ENCODE results near the gene ACVR1B.

ACVR1B gene

DNA sequence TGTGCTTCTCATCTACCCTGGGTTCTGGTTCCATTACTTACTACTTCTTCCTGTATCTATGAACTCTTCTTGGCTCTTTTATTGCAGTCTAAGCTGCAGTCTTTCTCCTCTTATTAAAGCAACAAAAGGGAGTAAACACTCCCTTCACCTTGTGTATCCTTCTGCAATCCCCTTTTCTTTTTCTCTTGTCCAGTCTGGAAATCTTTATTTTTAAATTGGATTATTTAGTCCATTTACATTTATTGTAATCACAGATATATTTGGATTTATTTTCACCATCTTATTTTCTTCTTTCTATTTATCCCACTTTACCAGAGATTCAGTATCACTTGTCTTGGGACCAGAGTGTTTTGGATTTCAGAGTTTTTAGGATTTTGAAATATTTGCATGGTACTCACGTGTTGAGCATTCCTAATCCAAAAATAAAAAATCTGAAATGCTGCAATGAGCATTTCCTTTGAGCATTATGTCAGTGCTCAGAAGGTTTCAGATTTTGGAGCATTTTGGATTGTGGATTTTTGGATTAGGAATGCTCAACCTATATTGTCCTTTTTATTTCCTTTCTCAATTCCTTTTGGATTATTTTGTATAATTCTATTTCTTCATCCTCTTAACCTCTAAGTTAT, 6.8 kb upstream of the ACVR1B start:
- no peak for DNase-seq

GRCh38 chr12:51947246-51947996, 4.1 kb upstream of the ACVR1B start:
- H3K27ac ChIP-seq (ENCODE audit: low read depth, low read length) = no peak overlapping the region
- H3K79me2 ChIP-seq (ENCODE audit: control insufficient read depth, insufficient read depth, low read length) = peaks cover 1% of the 10 kb centered on the region
- WGBS (ENCODE audit: extremely low coverage, insufficient coverage, low lambda C conversion rate) = no CpG with 5 or more reads among the region's 8 CpGs
- H3K23ac ChIP-seq (ENCODE audit: low read length) = no peak overlapping the region
- H3K79me1 ChIP-seq (ENCODE audit: low read length) = no peaks in the 10 kb centered on the region
- no peaks in the 10 kb centered on the region for H3K36me3 ChIP-seq (ENCODE audit: control insufficient read depth, insufficient read depth, low read length)
- H2BK15ac ChIP-seq (replicated peaks; ENCODE audit: low read depth) = no peak overlapping the region
- no peak overlapping the region for H3K4me3 ChIP-seq (ENCODE audit: low read length)
- no peak overlapping the region for H4K8ac ChIP-seq (ENCODE audit: low read depth, low read length)
- H3K4ac ChIP-seq (ENCODE audit: low read depth, low read length) = no peak overlapping the region
- no peak overlapping the region for H2BK120ac ChIP-seq (ENCODE audit: low read depth, low read length)
- no peak overlapping the region for H2AK5ac ChIP-seq (ENCODE audit: low read length)
- H4K5ac ChIP-seq (ENCODE audit: low read length) = no peak overlapping the region
- H3K4me1 ChIP-seq (ENCODE audit: control insufficient read depth, low read depth, low read length) = no peaks in the 10 kb centered on the region
- H3K4me2 ChIP-seq (ENCODE audit: low read length) = no peak overlapping the region
- no peak overlapping the region for H2BK5ac ChIP-seq (ENCODE audit: low read length)
- no peak overlapping the region for H3K9ac ChIP-seq (ENCODE audit: low read length)
- DNase-seq = no peak
- H3K18ac ChIP-seq (ENCODE audit: low read length) = no peak overlapping the region
- H3K56ac ChIP-seq (ENCODE audit: low read length) = no peak overlapping the region
- peaks cover 9% of the 10 kb centered on the region for H3K27me3 ChIP-seq (ENCODE audit: insufficient read depth, low read length, poor library complexity)

More for the DNA sequence above, 6.8 kb upstream of the ACVR1B start:
- no peak overlapping the region for H3K4ac ChIP-seq (ENCODE audit: low read depth, low read length)
- H3K4me1 ChIP-seq (ENCODE audit: control insufficient read depth, low read depth, low read length) = peaks cover 2% of the 10 kb centered on the region
- H3K27ac ChIP-seq (ENCODE audit: low read depth, low read length) = no peak overlapping the region
- H3K36me3 ChIP-seq (ENCODE audit: control insufficient read depth, insufficient read depth, low read length) = no peaks in the 10 kb centered on the region
- no peak overlapping the region for H3K23ac ChIP-seq (ENCODE audit: low read length)
- peaks cover 4% of the 10 kb centered on the region for H3K27me3 ChIP-seq (ENCODE audit: insufficient read depth, low read length, poor library complexity)
- H3K4me3 ChIP-seq (ENCODE audit: low read length) = no peak overlapping the region
- no peak overlapping the region for H3K9ac ChIP-seq (ENCODE audit: low read length)
- H3K79me1 ChIP-seq (ENCODE audit: low read length) = no peaks in the 10 kb centered on the region
- no CpG with 5 or more reads among the region's 1 CpG for WGBS (ENCODE audit: extremely low coverage, insufficient coverage, low lambda C conversion rate)
- H2BK120ac ChIP-seq (ENCODE audit: low read depth, low read length) = no peak overlapping the region
- H3K79me2 ChIP-seq (ENCODE audit: control insufficient read depth, insufficient read depth, low read length) = no peaks in the 10 kb centered on the region
- H2BK15ac ChIP-seq (replicated peaks; ENCODE audit: low read depth) = no peak overlapping the region
- no peak overlapping the region for H2AK5ac ChIP-seq (ENCODE audit: low read length)
- no peak overlapping the region for H3K56ac ChIP-seq (ENCODE audit: low read length)
- no peak overlapping the region for H3K4me2 ChIP-seq (ENCODE audit: low read length)
- H4K5ac ChIP-seq (ENCODE audit: low read length) = no peak overlapping the region
- H3K18ac ChIP-seq (ENCODE audit: low read length) = no peak overlapping the region
- no peak overlapping the region for H2BK5ac ChIP-seq (ENCODE audit: low read length)
- no peak overlapping the region for H4K8ac ChIP-seq (ENCODE audit: low read depth, low read length)

- Histone ChIP-seq H3K18ac (ENCODE audit: low read length) (no peak overlapping the region), H3K9ac (ENCODE audit: low read length) (no peak overlapping the region), H3K4me3 (ENCODE audit: low read length) (no peak overlapping the region), H2BK5ac (ENCODE audit: low read length) (no peak overlapping the region), H4K8ac (ENCODE audit: low read depth, low read length) (no peak overlapping the region), H4K5ac (ENCODE audit: low read length) (no peak overlapping the region), H3K4ac (ENCODE audit: low read depth, low read length) (no peak overlapping the region), H3K56ac (ENCODE audit: low read length) (no peak overlapping the region), H3K27me3 (ENCODE audit: insufficient read depth, low read length, poor library complexity) (peaks cover 9% of the 10 kb centered on the region), H3K4me2 (ENCODE audit: low read length) (no peak overlapping the region), H3K23ac (ENCODE audit: low read length) (no peak overlapping the region), H3K79me1 (ENCODE audit: low read length) (no peaks in the 10 kb centered on the region), H3K4me1 (ENCODE audit: control insufficient read depth, low read depth, low read length) (peaks cover 2% of the 10 kb centered on the region), H2BK15ac (replicated peaks; ENCODE audit: low read depth) (no peak overlapping the region), H2AK5ac (ENCODE audit: low read length) (no peak overlapping the region), H3K36me3 (ENCODE audit: control insufficient read depth, insufficient read depth, low read length) (no peaks in the 10 kb centered on the region), H2BK120ac (ENCODE audit: low read depth, low read length) (no peak overlapping the region), H3K27ac (ENCODE audit: low read depth, low read length) (no peak overlapping the region), H3K79me2 (ENCODE audit: control insufficient read depth, insufficient read depth, low read length) (peaks cover 3% of the 10 kb centered on the region)
- WGBS (ENCODE audit: extremely low coverage, insufficient coverage, low lambda C conversion rate) = no CpG with 5 or more reads among the region's 6 CpGs
- no peak for DNase-seq
These were observed 3.4 kb upstream of the ACVR1B start for GRCh38 chr12:51948066-51948465.

- Histone ChIP-seq H3K79me1 (ENCODE audit: low read length) (peaks cover 4% of the 10 kb centered on the region), H2BK5ac (ENCODE audit: low read length) (no peak overlapping the region), H2BK120ac (ENCODE audit: low read depth, low read length) (no peak overlapping the region), H4K8ac (ENCODE audit: low read depth, low read length) (no peak overlapping the region), H4K5ac (ENCODE audit: low read length) (no peak overlapping the region), H3K4me1 (ENCODE audit: control insufficient read depth, low read depth, low read length) (peaks cover 4% of the 10 kb centered on the region), H3K27me3 (ENCODE audit: insufficient read depth, low read length, poor library complexity) (peaks cover 9% of the 10 kb centered on the region), H3K23ac (ENCODE audit: low read length) (no peak overlapping the region), H3K27ac (ENCODE audit: low read depth, low read length) (no peak overlapping the region), H3K4me3 (ENCODE audit: low read length) (no peak overlapping the region), H3K4ac (ENCODE audit: low read depth, low read length) (no peak overlapping the region), H2AK5ac (ENCODE audit: low read length) (no peak overlapping the region), H3K9ac (ENCODE audit: low read length) (no peak overlapping the region), H3K56ac (ENCODE audit: low read length) (no peak overlapping the region), H2BK15ac (replicated peaks; ENCODE audit: low read depth) (no peak overlapping the region), H3K36me3 (ENCODE audit: control insufficient read depth, insufficient read depth, low read length) (no peaks in the 10 kb centered on the region), H3K18ac (ENCODE audit: low read length) (no peak overlapping the region), H3K4me2 (ENCODE audit: low read length) (no peak overlapping the region), H3K79me2 (ENCODE audit: control insufficient read depth, insufficient read depth, low read length) (peaks cover 12% of the 10 kb centered on the region)
- DNase-seq = no peak
- WGBS (ENCODE audit: extremely low coverage, insufficient coverage, low lambda C conversion rate) = no CpG with 5 or more reads among the region's 6 CpGs
These were observed 2.0 kb upstream of the ACVR1B start for GRCh38 chr12:51949342-51950030.

GRCh38 chr12:51950682-51951198, 759 bp upstream of the ACVR1B start:
- H3K9ac ChIP-seq (ENCODE audit: low read length) = peak overlapping the region; percentile 69
- no peak overlapping the region for H4K8ac ChIP-seq (ENCODE audit: low read depth, low read length)
- peaks cover 9% of the 10 kb centered on the region for H3K27me3 ChIP-seq (ENCODE audit: insufficient read depth, low read length, poor library complexity)
- H3K4me3 ChIP-seq (ENCODE audit: low read length) = peak overlapping the region; percentile 38
- H3K18ac ChIP-seq (ENCODE audit: low read length) = no peak overlapping the region
- H2BK5ac ChIP-seq (ENCODE audit: low read length) = no peak overlapping the region
- H3K27ac ChIP-seq (ENCODE audit: low read depth, low read length) = no peak overlapping the region
- WGBS (ENCODE audit: extremely low coverage, insufficient coverage, low lambda C conversion rate) = no CpG with 5 or more reads among the region's 5 CpGs
- H2AK5ac ChIP-seq (ENCODE audit: low read length) = no peak overlapping the region
- H4K5ac ChIP-seq (ENCODE audit: low read length) = no peak overlapping the region
- peaks cover 6% of the 10 kb centered on the region for H3K4me1 ChIP-seq (ENCODE audit: control insufficient read depth, low read depth, low read length)
- no peak overlapping the region for H3K4ac ChIP-seq (ENCODE audit: low read depth, low read length)
- H3K79me2 ChIP-seq (ENCODE audit: control insufficient read depth, insufficient read depth, low read length) = peaks cover 21% of the 10 kb centered on the region
- H3K23ac ChIP-seq (ENCODE audit: low read length) = no peak overlapping the region
- peak overlapping the region; percentile 90 for H3K4me2 ChIP-seq (ENCODE audit: low read length)
- H3K56ac ChIP-seq (ENCODE audit: low read length) = peak overlapping the region; percentile 81
- no peak for DNase-seq
- no peaks in the 10 kb centered on the region for H3K36me3 ChIP-seq (ENCODE audit: control insufficient read depth, insufficient read depth, low read length)
- peaks cover 10% of the 10 kb centered on the region for H3K79me1 ChIP-seq (ENCODE audit: low read length)
- no peak overlapping the region for H2BK15ac ChIP-seq (replicated peaks; ENCODE audit: low read depth)
- no peak overlapping the region for H2BK120ac ChIP-seq (ENCODE audit: low read depth, low read length)

Data from mesendoderm (in vitro differentiated cells).